SK-N-MC (cell line): Measurements from ENCODE around the gene STARD10.

Experiments
- DNase-seq: peaks from one replicate; pipeline ENCODE4 v3.0.0-alpha.2; 2011; ENCODE audit warnings: low read depth, low spot score
- H3K27ac ChIP-seq: fragments of 200-600 bp; sonication (generic); 2 replicates; pipeline ENCODE4 v1.5.1; 2016; ENCODE audit warnings: mixed run types
- H3K36me3 ChIP-seq: fragments of 200-600 bp; sonication (generic); 2 replicates; pipeline ENCODE4 v1.6.1; 2017; ENCODE audit warnings: antibody characterized with exemption, low read length, mixed read lengths; ENCODE audit not compliant: insufficient read depth
- H3K4me3 ChIP-seq: fragments of 200-600 bp; sonication (generic); 2 replicates; pipeline ENCODE4 v1.5.1; 2016
- H3K9ac ChIP-seq: fragments of 200-600 bp; sonication (generic); 2 replicates; pipeline ENCODE4 v1.8.0; 2017; ENCODE audit warnings: mixed run types, mixed read lengths; ENCODE audit not compliant: insufficient read length
- H3K9me3 ChIP-seq: fragments of 200-600 bp; sonication (generic); 2 replicates; pipeline ENCODE4 v1.6.1; 2017; ENCODE audit warnings: low read depth, mild to moderate bottlenecking, antibody characterized with exemption, low read length, moderate library complexity, mixed read lengths
- EZH2 ChIP-seq: fragments of 200-600 bp; sonication (generic); IDR thresholded peaks from one replicate; pipeline ENCODE4 v1.6.1; 2017; ENCODE audit warnings: antibody characterized with exemption
- FOXP2 ChIP-seq: optimal IDR thresholded peaks from 2 replicates; pipeline ENCODE3; 2011; ENCODE audit warnings: mild to moderate bottlenecking, moderate library complexity; ENCODE audit not compliant: insufficient read depth; ENCODE audit errors: extremely low read length, control extremely low read depth
- POLR2AphosphoS5 ChIP-seq: IDR thresholded peaks from 2 replicates; pipeline ENCODE4 v1.6.1; 2012; ENCODE audit warnings: mild to moderate bottlenecking, low read depth, low read length, borderline replicate concordance

The STARD10 gene

DNA sequence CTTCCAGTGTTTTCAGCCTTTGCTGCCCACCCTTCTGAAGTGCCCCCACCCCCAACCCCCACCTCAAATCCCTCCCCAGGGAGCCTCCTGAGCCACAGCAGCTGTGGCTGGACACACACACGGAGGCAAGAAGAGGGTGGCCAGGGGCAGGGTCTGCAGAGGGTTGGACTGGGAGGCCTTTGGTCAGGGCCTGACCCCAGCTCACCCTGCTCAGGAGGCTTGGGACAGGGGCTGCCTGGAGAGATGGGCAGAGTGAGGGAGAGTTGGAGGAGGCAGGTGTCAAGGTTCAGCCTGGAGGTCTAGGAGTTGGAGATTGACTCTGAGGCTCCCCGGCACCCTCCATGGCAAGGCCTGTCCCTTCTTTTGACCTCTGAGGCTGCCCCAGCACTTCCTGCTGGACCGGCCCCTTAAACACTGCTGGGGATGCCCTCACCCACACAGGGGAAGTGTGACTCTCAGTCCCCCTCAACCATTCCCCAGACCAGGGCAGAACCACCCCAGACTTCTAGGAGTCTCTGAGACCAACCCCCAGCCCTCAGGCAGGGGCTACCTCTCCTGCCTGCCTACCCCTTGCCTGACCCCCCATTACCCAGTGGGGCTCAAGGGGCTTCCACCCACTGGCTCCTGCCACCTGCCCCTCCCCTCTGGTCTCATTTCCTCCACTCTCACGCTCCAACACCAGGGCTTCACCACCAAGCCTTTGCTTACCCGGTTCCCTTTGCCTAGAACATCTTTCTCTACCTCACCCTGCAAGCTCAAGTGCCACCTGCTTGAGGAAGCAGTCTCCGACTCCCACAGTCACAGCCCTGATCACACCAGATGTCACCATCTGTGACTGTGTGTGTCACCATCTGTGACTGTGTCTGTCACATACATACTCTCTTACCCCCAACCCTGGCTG is 50.3 kb downstream of the STARD10 start:
- TF ChIP-seq EZH2 (no peak), POLR2AphosphoS5 (no peak), FOXP2 (no peak)
- Histone ChIP-seq H3K36me3 (no peaks in the 10 kb centered on the region), H3K9ac (no peak overlapping the region), H3K27ac (no peak overlapping the region), H3K9me3 (no peaks in the 10 kb centered on the region), H3K4me3 (no peak overlapping the region)
- DNase-seq = no peak

DNA sequence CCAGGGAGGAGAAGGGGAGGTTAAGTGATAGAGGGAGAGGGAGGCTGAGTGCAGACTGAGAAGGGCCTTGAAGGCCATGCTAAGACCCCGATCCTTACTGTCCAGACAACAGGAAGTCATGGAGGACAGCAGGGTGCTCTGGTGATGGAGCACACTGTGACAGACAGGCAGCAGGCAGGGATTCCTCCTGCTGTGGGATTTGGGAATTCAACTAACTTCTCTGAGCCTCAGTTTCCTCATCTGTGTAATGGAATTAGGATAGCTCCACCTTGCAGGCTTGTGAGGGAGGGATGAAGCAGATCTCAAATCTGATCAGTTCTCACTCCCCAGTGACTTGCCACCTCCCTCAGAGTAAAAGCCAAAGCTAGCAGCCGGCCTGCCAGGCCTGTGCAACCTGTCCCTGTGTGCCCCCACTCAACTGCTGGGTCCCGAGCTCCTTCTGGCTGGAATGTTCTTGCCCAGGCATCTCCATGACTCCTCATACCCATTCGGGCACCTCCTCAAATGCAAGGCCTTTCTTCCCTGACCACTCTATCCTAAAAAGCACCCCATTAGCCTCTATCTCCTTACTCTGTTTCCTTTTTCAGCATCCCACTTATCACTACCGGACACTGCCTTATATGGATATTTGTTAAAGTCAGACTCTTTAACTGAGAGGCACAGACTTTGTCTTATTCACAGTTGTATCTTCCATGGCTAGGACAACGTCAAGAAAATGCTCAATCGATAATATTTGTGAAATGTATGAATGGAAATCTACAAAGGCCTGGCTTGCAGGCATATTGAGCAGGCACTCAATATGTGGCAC is 51.1 kb downstream of the STARD10 start:
- no peak for DNase-seq
- no peak overlapping the region for H3K4me3 ChIP-seq

GRCh38 chr11:72741849-72742512 is 51.9 kb downstream of the STARD10 start:
- Histone ChIP-seq H3K36me3 (no peaks in the 10 kb centered on the region), H3K27ac (no peak overlapping the region), H3K9me3 (no peaks in the 10 kb centered on the region), H3K9ac (no peak overlapping the region), H3K4me3 (no peak overlapping the region)
- TF ChIP-seq FOXP2 (no peak), POLR2AphosphoS5 (no peak), EZH2 (no peak)
- no peak for DNase-seq

More for the DNA sequence above, 51.1 kb downstream of the STARD10 start:
- Histone ChIP-seq H3K9ac (no peak overlapping the region), H3K36me3 (no peaks in the 10 kb centered on the region), H3K27ac (no peak overlapping the region), H3K9me3 (no peaks in the 10 kb centered on the region)
- TF ChIP-seq FOXP2 (no peak), POLR2AphosphoS5 (no peak), EZH2 (no peak)

DNA sequence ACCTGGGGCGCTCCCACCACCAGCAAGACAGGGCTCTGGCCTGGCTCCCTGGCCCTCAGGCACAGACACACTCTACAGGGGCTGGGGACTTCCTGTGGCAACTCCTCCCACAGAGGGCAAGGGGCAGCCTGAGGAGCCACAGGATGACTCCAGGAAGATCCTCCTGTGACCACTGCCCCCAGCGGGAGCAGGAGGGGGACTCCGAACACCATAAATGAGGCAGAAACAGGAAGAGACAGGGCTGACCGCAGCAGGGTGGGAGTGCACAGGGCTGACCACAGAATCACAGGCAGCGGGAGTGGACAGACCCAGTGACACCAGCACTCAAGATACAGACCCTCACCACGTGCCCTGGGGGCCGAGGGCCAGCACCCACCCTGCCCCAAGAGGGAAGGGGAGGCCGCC is 52.4 kb downstream of the STARD10 start:
- Histone ChIP-seq H3K4me3 (no peak overlapping the region), H3K36me3 (no peaks in the 10 kb centered on the region), H3K9me3 (no peaks in the 10 kb centered on the region), H3K9ac (no peak overlapping the region), H3K27ac (no peak overlapping the region)
- DNase-seq = no peak
- TF ChIP-seq EZH2 (no peak), POLR2AphosphoS5 (no peak), FOXP2 (no peak)

DNA sequence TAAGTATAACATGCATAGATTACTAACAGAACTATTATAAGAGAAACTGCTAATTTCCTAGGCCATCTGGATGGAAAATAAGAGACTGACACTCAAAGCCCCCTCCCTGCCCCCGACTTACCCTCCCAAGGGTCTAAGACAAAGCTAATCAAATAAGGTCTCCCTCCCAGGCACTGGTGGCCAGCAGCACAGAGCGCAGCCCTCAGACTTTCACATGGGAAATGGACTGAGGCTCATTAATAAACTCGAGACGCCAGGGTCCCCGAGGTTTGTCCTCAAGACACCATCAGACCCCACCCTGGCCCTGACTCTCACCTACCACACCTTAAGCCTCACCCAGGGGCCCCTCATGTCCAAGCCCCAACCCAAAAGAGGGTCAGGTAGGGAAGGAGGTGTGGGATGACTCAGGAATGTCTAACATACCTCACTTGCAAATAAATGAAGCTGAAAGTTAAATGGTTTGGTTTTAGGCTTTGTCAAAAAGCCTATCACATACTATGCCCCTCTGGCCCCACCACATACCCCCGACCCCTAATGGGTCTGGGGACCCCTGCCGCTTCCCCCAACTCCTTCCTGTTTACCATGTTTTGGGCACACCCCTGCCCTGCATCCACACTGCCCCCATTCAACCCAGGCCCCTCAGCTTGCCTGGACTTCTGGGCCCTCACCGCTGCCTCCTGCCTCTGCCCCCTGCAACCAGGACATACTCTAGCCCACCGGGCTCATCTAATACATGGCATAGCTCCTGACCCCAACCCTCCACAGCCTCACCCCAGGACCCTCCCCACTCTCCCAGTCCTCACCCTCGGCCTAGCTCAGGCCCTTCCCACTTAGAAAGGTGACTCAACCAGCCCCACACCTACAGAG is 53.1 kb downstream of the STARD10 start:
- no peak for DNase-seq
- Histone ChIP-seq H3K9me3 (no peaks in the 10 kb centered on the region), H3K9ac (no peak overlapping the region), H3K36me3 (no peaks in the 10 kb centered on the region), H3K27ac (no peak overlapping the region), H3K4me3 (no peak overlapping the region)
- TF ChIP-seq FOXP2 = no peak
- TF ChIP-seq EZH2 = no peak
- TF ChIP-seq POLR2AphosphoS5 = no peak

DNA sequence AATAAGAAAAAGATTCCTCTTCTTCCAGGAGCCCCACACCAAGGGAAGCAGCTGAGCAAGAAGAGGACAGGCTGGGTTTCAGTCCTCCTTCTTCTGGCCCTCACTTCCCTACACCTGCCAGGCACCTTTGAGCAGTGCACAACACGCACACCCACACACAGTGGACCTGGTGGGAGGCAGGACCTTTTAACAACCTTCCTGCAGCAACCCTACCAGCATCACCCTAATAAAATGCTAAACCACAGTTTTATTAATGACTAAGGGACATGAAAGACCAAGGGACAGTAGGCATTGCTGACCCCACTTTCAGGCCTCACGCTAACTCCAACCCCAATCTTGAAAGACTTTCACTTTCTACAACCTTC is 53.8 kb downstream of the STARD10 start:
- Histone ChIP-seq H3K4me3 (no peak overlapping the region), H3K9ac (no peak overlapping the region), H3K9me3 (no peaks in the 10 kb centered on the region), H3K27ac (no peak overlapping the region), H3K36me3 (no peaks in the 10 kb centered on the region)
- no peak for DNase-seq
- TF ChIP-seq POLR2AphosphoS5 = no peak
- TF ChIP-seq EZH2 = no peak
- no peak for TF ChIP-seq FOXP2

DNA sequence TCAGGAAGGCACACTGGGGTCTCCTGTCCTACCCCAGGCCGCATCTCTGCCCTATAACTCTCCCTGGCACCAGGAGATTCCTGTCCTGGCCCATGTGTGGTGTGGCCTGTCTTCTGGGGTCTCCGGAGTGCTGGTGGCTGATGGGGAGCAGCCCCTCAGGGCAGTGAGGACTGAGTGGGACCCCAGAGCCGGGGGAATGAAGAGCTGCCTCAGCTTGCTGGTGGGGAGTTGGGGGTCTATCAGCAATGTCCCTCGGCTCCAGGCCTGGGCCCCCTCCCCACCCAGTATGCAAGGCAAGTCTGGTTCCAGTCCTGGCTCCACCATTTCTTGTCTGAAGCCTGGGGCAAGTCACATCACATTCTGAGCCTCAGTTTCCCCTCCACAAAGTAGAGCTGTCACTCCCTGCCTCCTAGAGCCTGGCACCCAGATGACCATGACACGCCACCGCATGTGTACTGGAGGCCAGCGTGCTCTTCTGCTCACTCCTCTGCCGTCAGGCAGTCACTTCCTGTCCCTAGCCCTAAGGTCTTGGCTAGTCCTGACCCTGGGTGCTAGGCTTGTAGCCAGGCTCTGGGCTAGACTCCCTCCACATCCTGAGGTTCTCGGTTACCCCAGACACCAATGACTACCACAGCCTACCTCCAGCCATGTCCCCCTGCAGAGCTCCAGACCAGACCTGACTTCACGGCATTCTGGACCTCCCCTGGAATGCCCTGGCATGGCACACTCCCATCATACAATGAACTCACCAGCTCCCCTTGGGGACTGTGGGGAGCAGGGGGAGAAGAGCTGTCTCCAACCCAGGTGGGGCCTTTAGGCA is 54.4 kb downstream of the STARD10 start:
- TF ChIP-seq EZH2 = no peak
- no peak for TF ChIP-seq POLR2AphosphoS5
- TF ChIP-seq FOXP2 = no peak
- no peaks in the 10 kb centered on the region for H3K36me3 ChIP-seq
- no peak for DNase-seq
- no peak overlapping the region for H3K4me3 ChIP-seq
- no peak overlapping the region for H3K27ac ChIP-seq
- H3K9me3 ChIP-seq = no peaks in the 10 kb centered on the region
- H3K9ac ChIP-seq = no peak overlapping the region
